Heart right ventricle (tissue), 16 donors: ENCODE results near the gene RAB18. TPM values are rescaled to one million over a fixed set of nuclear protein-coding genes. Genes with fewer than 3 reads are reported as not detected.

Source experiments
- ATAC-seq, 8 donors: fragments of 200-7000 bp; cut with Tn5 transposase; one replicate each; pipeline ENCODE4 v1.9.1; 2020; ENCODE audit warnings: mild to moderate bottlenecking in 8 of 8, moderate library complexity in 8 of 8, moderate number of reproducible peaks in 1 of 8
- DNase-seq, 2 donors: peaks; one replicate each; pipeline ENCODE4 v3.0.0-alpha.2; 2020
- H3K27ac ChIP-seq, 10 donors: fragments of 200-600 bp; sonication (generic) in 2 of 10; one replicate each; pipeline versions ENCODE4 v1.5.0 to v1.8.0; 2020 to 2022; ENCODE audit warnings: mild to moderate bottlenecking in 3 of 10
- H3K27me3 ChIP-seq, 7 donors: fragments of 200-600 bp; one replicate each; pipeline ENCODE4 v1.8.0; 2021 to 2022; ENCODE audit warnings: mild to moderate bottlenecking in 2 of 7
- H3K36me3 ChIP-seq, 9 donors: fragments of 200-600 bp; sonication (generic) in 1 of 9; one replicate each; pipeline versions ENCODE4 v1.5.0 to v1.8.0; 2020 to 2022; ENCODE audit warnings: mild to moderate bottlenecking in 2 of 9
- H3K4me1 ChIP-seq, 9 donors: fragments of 200-600 bp; sonication (generic) in 1 of 9; one replicate each; pipeline versions ENCODE4 v1.5.0 to v1.8.0; 2020 to 2022; ENCODE audit warnings: mild to moderate bottlenecking in 4 of 9
- H3K4me3 ChIP-seq, 10 donors: fragments of 200-600 bp; sonication (generic) in 2 of 10; one replicate each; pipeline versions ENCODE4 v1.5.0 to v1.8.0; 2020 to 2022; ENCODE audit warnings: mild to moderate bottlenecking in 7 of 10, moderate library complexity in 2 of 10
- H3K9me3 ChIP-seq, 11 donors: fragments of 200-600 bp in 10 of 11; sonication (generic) in 2 of 11; one replicate each; pipeline versions ENCODE4 v1.5.0 to v1.8.0; 2013 to 2022; ENCODE audit warnings: mild to moderate bottlenecking in 2 of 11, control low read depth in 1 of 11, moderate library complexity in 1 of 11
- WGBS, 2 donors: extraction: QIAGEN DNeasy Blood & Tissue Kit; methylation state at CpG; one replicate each; pipeline ENCODE4 v1.1.7; 2013; ENCODE audit warnings: inconsistent platforms in 1 of 2; 5-methylcytosine and 5-hydroxymethylcytosine counted together
- intact Hi-C, 10 donors: fragments of 100-400 bp; cut with DNase I; formaldehyde crosslinking; loops; one replicate each; pipeline versions ENCODE4 v1.11.1 to v1.14.2; 2022
- polyA plus RNA-seq, 2 donors: library from polyadenylated mRNA; stranded (reverse); fragments of 200-250 nt; gene quantifications; one replicate each; pipeline ENCODE4 v1.2.3, GENCODE V29; 2013
- total RNA-seq, 10 donors: library from RNA; stranded (reverse); fragmentation: NEBNext Ultra II Directional in 3 of 10; extraction: Animal tissue kit (Norgen Biotek cat#: 25700) in 3 of 10; gene quantifications; one replicate each; pipeline versions ENCODE4 v1.2.1 to v1.2.4, GENCODE V29; 2021 to 2023
- TF ChIP-seq, protein P1 (sequence below), 9 donors: fragments of 200-600 bp; sonication (generic) in 2 of 9; IDR thresholded peaks; one replicate each; pipeline versions ENCODE4 v1.5.0 to v1.8.0; 2021 to 2022; ENCODE audit warnings: antibody characterized with exemption in 9 of 9, mild to moderate bottlenecking in 5 of 9, moderate library complexity in 1 of 9
- donor health status: Arrhythmogenic right ventricular cardiomyopathy.
- donor health status: ischemic (EF 13 %, LVEDD 7.1; RV severe dilation, severe dysfunction).
- donor health status: healthy with polysubstance abuse.
- donor health status: DM: no; HTN: yes; CAD: no.
- donor health status: DM: no; HTN: no; CAD: no.
- donor health status: ischemic (EF 25% LVEDD 6.9; RV normal size, moderate dysfunction).
- donor health status: ischemic (EF 25% LVEDD 5.7; RV mildly dilated, moderate dysfunction).
- donor health status: healthy.
- donor health status: DM: yes; HTN: yes; CAD: no.
- donor health status: Ischemic cardiomyopathy.
- donor health status: ischemic (EF 35%, LVEDD 5.7; RV mildly dilated, moderate dysfunction).
- donor health status: nonischemic (EF 11% LVEDD 7.7; RV severe dilation, severe dysfunction).
- donor health status: DM: yes; HTN: yes; CAD: no.
- donor health status: PGD.
- donor health status: ischemic (EF 29% LVEDD 5.4; RV normal size, mild dysfunction).
- donor health status: nonischemic (EF 23%, LVEDD 6.1; RV moderate dilation, normal function).

RAB18 gene
- total and polyA plus RNA-seq, 12 donors: 19.3 to 157 (median 131) TPM

DNA sequence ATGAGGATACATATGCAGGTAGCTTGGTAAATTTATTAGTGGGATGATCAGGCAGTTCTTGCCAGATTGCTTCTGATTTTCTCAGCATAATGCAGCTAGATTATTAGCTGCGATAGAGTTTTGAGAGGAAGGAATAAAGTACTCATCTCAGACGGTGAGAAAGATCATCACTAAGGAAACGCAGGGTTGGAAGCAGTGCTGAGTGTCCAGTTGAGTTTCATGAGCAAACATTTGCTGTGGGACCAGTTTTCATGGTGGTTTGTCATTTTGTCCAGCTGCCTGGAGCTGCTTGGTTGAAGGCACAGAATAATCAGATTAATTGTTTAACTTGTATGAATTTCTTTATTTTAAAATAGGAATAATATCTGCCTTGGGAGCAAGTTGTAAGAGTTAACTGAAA lies 33.1 kb downstream of the RAB18 start:
- Histone ChIP-seq H3K4me1 (peaks cover 0 to 5% (median 0%) of the 10 kb centered on the region in 9 donors), H3K36me3 (peaks cover 0 to 83% (median 18%) of the 10 kb centered on the region in 9 donors), H3K4me3 (no peak overlapping the region), H3K27ac (no peak overlapping the region), H3K27me3 (no peaks in the 10 kb centered on the region), H3K9me3 (no peaks in the 10 kb centered on the region)
- no peak for ATAC-seq
- TF ChIP-seq, protein P1, sequence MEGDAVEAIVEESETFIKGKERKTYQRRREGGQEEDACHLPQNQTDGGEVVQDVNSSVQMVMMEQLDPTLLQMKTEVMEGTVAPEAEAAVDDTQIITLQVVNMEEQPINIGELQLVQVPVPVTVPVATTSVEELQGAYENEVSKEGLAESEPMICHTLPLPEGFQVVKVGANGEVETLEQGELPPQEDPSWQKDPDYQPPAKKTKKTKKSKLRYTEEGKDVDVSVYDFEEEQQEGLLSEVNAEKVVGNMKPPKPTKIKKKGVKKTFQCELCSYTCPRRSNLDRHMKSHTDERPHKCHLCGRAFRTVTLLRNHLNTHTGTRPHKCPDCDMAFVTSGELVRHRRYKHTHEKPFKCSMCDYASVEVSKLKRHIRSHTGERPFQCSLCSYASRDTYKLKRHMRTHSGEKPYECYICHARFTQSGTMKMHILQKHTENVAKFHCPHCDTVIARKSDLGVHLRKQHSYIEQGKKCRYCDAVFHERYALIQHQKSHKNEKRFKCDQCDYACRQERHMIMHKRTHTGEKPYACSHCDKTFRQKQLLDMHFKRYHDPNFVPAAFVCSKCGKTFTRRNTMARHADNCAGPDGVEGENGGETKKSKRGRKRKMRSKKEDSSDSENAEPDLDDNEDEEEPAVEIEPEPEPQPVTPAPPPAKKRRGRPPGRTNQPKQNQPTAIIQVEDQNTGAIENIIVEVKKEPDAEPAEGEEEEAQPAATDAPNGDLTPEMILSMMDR (IDR thresholded peaks at IDR 0.05): no peak
- no peak for DNase-seq
- intact Hi-C loops: no loop called here
- WGBS, 2 donors: 84 to 85% methylated on average over 3 of the region's 3 CpGs

DNA sequence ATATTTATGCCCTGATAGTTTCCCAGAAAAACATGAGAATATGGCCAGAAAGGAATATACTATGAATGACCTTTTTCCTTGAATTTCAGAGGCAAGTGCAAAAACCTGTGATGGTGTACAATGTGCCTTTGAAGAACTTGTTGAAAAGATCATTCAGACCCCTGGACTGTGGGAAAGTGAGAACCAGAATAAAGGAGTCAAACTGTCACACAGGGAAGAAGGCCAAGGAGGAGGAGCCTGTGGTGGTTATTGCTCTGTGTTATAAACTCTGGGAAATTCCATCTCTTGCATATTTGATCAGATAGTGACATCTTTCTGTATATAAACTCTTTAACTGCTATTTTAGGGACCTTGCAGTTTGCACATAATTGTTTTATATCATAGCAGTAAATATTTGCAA lies 33.7 kb downstream of the RAB18 start:
- Histone ChIP-seq H3K4me1 (peaks cover 0 to 2% (median 0%) of the 10 kb centered on the region in 9 donors), H3K36me3 (peaks cover 0 to 89% (median 20%) of the 10 kb centered on the region in 9 donors), H3K4me3 (no peak overlapping the region), H3K27ac (no peak overlapping the region), H3K9me3 (no peaks in the 10 kb centered on the region), H3K27me3 (no peaks in the 10 kb centered on the region)
- intact Hi-C loops: no loop called here
- ATAC-seq: no peak
- TF ChIP-seq, protein P1 (IDR thresholded peaks at IDR 0.05): no peak
- DNase-seq: no peak

DNA sequence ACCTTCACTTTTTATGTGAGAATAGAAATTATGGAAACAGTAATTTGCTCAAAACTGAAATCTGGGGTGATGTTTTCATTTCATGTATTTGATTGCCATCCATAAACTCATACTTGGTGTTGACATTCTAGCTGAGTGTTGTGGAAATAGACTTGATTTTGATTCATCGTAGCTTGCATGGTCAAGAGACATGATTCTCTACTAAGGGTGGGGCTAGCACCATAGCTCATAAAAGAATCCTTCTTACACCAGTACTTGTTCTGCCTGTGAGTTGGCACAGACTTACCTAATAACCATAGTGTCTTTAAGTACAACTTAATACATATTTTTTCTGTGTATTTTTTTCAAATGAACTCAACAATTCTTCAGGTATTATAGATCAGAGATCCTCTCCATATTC lies 36.6 kb downstream of the RAB18 start:
- intact Hi-C loops: no loop called here
- no peak for DNase-seq
- no peak overlapping the region for H3K27ac ChIP-seq
- WGBS, 2 donors: 92 to 93% methylated on average over 1 of the region's 1 CpG
- H3K36me3 ChIP-seq: peaks cover 0 to 93% (median 26%) of the 10 kb centered on the region in 9 donors
- no peak for ATAC-seq
- H3K4me3 ChIP-seq: no peak overlapping the region
- TF ChIP-seq, protein P1 (IDR thresholded peaks at IDR 0.05): no peak
- no peaks in the 10 kb centered on the region for H3K27me3 ChIP-seq
- H3K9me3 ChIP-seq: no peaks in the 10 kb centered on the region
- peaks cover 0 to 3% (median 0%) of the 10 kb centered on the region in 9 donors for H3K4me1 ChIP-seq

- H3K4me1 ChIP-seq: peaks cover 0 to 3% (median 0%) of the 10 kb centered on the region in 9 donors
- DNase-seq (no peak), ATAC-seq (no peak)
- H3K27ac ChIP-seq: no peak overlapping the region
- TF ChIP-seq, protein P1 (IDR thresholded peaks at IDR 0.05): no peak
- H3K9me3 ChIP-seq: no peaks in the 10 kb centered on the region
- no peak overlapping the region for H3K4me3 ChIP-seq
- intact Hi-C loops: no loop called here
- WGBS, 2 donors: 86 to 88% methylated on average over 8 of the region's 8 CpGs
- H3K36me3 ChIP-seq: peaks cover 0 to 86% (median 26%) of the 10 kb centered on the region in 9 donors
- H3K27me3 ChIP-seq: no peaks in the 10 kb centered on the region
Observed at GRCh38 chr10:27541796-27542729, 38.0 kb downstream of the RAB18 start.
